ENCODE data around the gene YY1.

Gene YY1

GRCh38 chr14:100322138-100322957 lies 83.4 kb downstream of the YY1 start:
- DNase-seq (ENCODE audit: low read depth): no peak
- no peak overlapping the region for H3K4me3 ChIP-seq (ENCODE audit: low read depth, low read length)
- TF ChIP-seq CTCF (IDR thresholded peaks at IDR 0.05; ENCODE audit: insufficient read depth, low read depth, low read length, missing control alignments): no peak

GRCh38 chr14:100323121-100323941 lies 84.4 kb downstream of the YY1 start, which contains the start of gene SLC25A47:
Gene SLC25A47 (plus strand): TSS chr14:100323339. CDS start chr14:100323415, 76 bp downstream.
- no peak for DNase-seq (ENCODE audit: low read depth)
- TF ChIP-seq CTCF (IDR thresholded peaks at IDR 0.05; ENCODE audit: insufficient read depth, low read depth, low read length, missing control alignments): no peak
- H3K4me3 ChIP-seq (ENCODE audit: low read depth, low read length): no peak within 1 kb of the TSS

DNA sequence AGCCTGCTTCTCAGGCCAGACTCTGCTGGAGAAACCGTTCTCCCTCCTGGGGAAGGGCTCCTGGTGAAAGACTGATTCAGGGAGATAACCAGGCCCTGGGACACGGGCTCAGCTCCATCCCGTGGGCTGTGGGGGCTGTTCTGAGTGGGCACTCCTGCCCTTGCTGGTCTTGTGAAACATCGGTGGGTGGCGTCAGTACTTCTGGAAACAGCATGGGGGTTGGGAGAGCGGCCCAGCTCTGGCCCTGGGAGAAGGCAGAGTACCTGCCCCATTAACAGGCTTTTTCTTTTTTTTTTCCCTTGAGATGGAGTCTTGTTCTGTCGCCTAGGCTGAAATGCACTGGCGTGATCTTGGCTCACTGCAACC lies 85.0 kb downstream of the YY1 start:
- no peak for DNase-seq (ENCODE audit: low read depth)
- no peak for TF ChIP-seq CTCF (IDR thresholded peaks at IDR 0.05; ENCODE audit: insufficient read depth, low read depth, low read length, missing control alignments)
- no peak overlapping the region for H3K4me3 ChIP-seq (ENCODE audit: low read depth, low read length)

GRCh38 chr14:100325231-100325632 lies 86.3 kb downstream of the YY1 start:
- no peak for TF ChIP-seq CTCF (IDR thresholded peaks at IDR 0.05; ENCODE audit: insufficient read depth, low read depth, low read length, missing control alignments)
- DNase-seq (ENCODE audit: low read depth): no peak
- H3K4me3 ChIP-seq (ENCODE audit: low read depth, low read length): no peak overlapping the region

DNA sequence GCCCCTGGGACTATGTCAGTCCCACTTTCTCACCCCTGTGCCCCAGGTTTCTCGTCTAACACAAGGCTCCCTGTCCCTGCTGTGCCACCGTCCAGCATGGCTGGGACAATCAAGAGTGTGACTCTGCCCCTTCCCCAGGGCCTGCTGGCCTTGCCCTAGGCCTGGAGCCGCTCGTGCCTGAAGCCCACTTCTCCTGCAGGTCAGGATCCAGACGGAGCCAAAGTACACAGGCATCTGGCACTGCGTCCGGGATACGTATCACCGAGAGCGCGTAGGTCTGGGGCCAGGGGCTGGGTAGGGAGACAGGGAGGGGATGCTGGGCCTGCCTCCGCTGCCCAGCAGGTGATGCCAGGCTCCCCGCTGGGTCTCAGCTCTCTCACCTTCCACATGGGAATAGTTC lies 87.0 kb downstream of the YY1 start:
- TF ChIP-seq CTCF (IDR thresholded peaks at IDR 0.05; ENCODE audit: insufficient read depth, low read depth, low read length, missing control alignments): no peak
- no peak overlapping the region for H3K4me3 ChIP-seq (ENCODE audit: low read depth, low read length)
- no peak for DNase-seq (ENCODE audit: low read depth)

DNA sequence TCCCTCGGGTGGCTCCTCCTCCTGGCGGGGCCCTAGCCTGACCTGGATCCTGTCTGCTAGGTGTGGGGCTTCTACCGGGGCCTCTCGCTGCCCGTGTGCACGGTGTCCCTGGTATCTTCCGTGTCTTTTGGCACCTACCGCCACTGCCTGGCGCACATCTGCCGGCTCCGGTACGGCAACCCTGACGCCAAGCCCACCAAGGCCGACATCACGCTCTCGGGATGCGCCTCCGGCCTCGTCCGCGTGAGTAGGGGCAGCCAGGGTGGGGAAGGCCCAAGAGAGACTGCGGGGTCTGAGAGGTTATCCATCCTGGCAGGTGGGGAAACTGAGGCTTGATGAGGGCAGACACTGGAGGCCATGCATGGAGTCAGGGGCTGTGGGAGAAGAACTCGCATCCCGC lies 88.2 kb downstream of the YY1 start:
- TF ChIP-seq CTCF (IDR thresholded peaks at IDR 0.05; ENCODE audit: insufficient read depth, low read depth, low read length, missing control alignments): no peak
- no peak for DNase-seq (ENCODE audit: low read depth)
- H3K4me3 ChIP-seq (ENCODE audit: low read depth, low read length): no peak overlapping the region

All from GM12865 (cell line).